B cell (primary cell): ENCODE results near the gene HPS4. TPM values are rescaled to one million over a fixed set of nuclear protein-coding genes. Genes with fewer than 3 reads are reported as not detected.

Experiments used
- ATAC-seq: fragments of 200-7000 bp; cut with Tn5 transposase; one replicate; pipeline ENCODE4 v1.10.0; 2021; ENCODE audit warnings: low read depth, mild to moderate bottlenecking, moderate number of reproducible peaks, moderate library complexity
- CTCF ChIA-PET: fragments of 350-600 bp; sonication (Branson Sonifier 250); formaldehyde crosslinking; loops from one replicate; lab custom pipeline; 2021; ENCODE audit warnings: antibody characterized with exemption, inconsistent platforms; lab: Charles Lee
- POLR2A ChIA-PET: fragments of 350-600 bp; sonication (Branson Sonifier 250); formaldehyde crosslinking; loops from one replicate; lab custom pipeline; 2021; ENCODE audit warnings: antibody characterized with exemption; lab: Charles Lee
- DNase-seq: peaks from one replicate; pipeline ENCODE4 v3.0.0; 2013
- H2AFZ ChIP-seq: 2 replicates; pipeline ENCODE4 v1.6.1; 2012; ENCODE audit warnings: mild to moderate bottlenecking, low read depth, low read length; ENCODE audit not compliant: insufficient read depth, poor library complexity, severe bottlenecking
- H3K27ac ChIP-seq, 2 donors: 1 replicate in 1 of 2; 2 replicates in 1 of 2; pipeline ENCODE4 v1.5.1; 2012 to 2013; ENCODE audit warnings: low read length in 2 of 2, mild to moderate bottlenecking in 2 of 2, moderate library complexity in 1 of 2
- H3K27me3 ChIP-seq, 4 experiments: fragments of 200-600 bp in 1 of 4; sonication (generic) in 1 of 4; replicated peaks in 1 of 4; 1 replicate in 2 of 4; 2 replicates in 2 of 4; pipeline versions ENCODE4 v1.6.1 to v1.7.0; 2013 to 2016; ENCODE audit warnings: low read length in 3 of 4, mild to moderate bottlenecking in 2 of 4, mixed read lengths in 1 of 4, moderate library complexity in 1 of 4; ENCODE audit not compliant: insufficient read depth in 4 of 4, control insufficient read depth in 3 of 4; ENCODE audit errors: control extremely low read depth in 1 of 4
- H3K36me3 ChIP-seq, 2 experiments: replicated peaks in 1 of 2; 1 replicate in 1 of 2; 2 replicates in 1 of 2; pipeline versions ENCODE4 v1.6.1 to v1.7.1; 2013; ENCODE audit warnings: low read length in 1 of 2; ENCODE audit not compliant: insufficient read depth in 2 of 2, control insufficient read depth in 1 of 2; ENCODE audit errors: control extremely low read depth in 1 of 2, extremely low read depth in 1 of 2
- H3K4me1 ChIP-seq, 2 donors: fragments of 200-600 bp in 1 of 2; sonication (generic) in 1 of 2; 1 replicate in 1 of 2; 2 replicates in 1 of 2; pipeline versions ENCODE4 v1.5.1 to v1.6.1; 2013 to 2017; ENCODE audit warnings: low read length in 2 of 2; ENCODE audit not compliant: control insufficient read depth in 2 of 2, insufficient read depth in 2 of 2
- H3K4me2 ChIP-seq: replicated peaks from 2 replicates; pipeline ENCODE3; 2012; ENCODE audit warnings: mild to moderate bottlenecking, low read depth, low read length; ENCODE audit not compliant: poor library complexity, severe bottlenecking
- H3K4me3 ChIP-seq, 5 experiments: fragments of 200-600 bp in 1 of 5; sonication (generic) in 1 of 5; 1 replicate in 3 of 5; 2 replicates in 2 of 5; pipeline versions ENCODE4 v1.5.1 to v1.7.0; 2011 to 2016; ENCODE audit warnings: low read length in 4 of 5, mild to moderate bottlenecking in 4 of 5, low read depth in 2 of 5, control low read depth in 1 of 5, moderate library complexity in 1 of 5; ENCODE audit not compliant: insufficient read depth in 1 of 5; ENCODE audit errors: control extremely low read depth in 1 of 5, extremely low read depth in 1 of 5
- H3K79me2 ChIP-seq: fragments of 200-600 bp; sonication (generic); one replicate; pipeline ENCODE4 v1.6.0; 2016; ENCODE audit warnings: low read length; ENCODE audit not compliant: control insufficient read depth, insufficient read depth
- H3K9ac ChIP-seq: fragments of 200-600 bp; sonication (generic); 2 replicates; pipeline ENCODE4 v1.6.1; 2017; ENCODE audit warnings: mild to moderate bottlenecking, low read length, moderate library complexity
- H3K9me3 ChIP-seq, 3 donors: one replicate each; pipeline versions ENCODE4 v1.6.1 to v1.7.1; 2013; ENCODE audit warnings: low read length in 2 of 3; ENCODE audit not compliant: control insufficient read depth in 2 of 3, insufficient read depth in 1 of 3; ENCODE audit errors: control extremely low read depth in 1 of 3
- H4K20me1 ChIP-seq: 2 replicates; pipeline ENCODE4 v1.6.0; 2012; ENCODE audit warnings: mild to moderate bottlenecking, low read length; ENCODE audit not compliant: insufficient read depth, control insufficient read depth, poor library complexity, severe bottlenecking
- H3K27ac Mint-ChIP-seq: one replicate; pipeline ENCODE4 v1.8.0; 2021; ENCODE audit warnings: mixed read lengths
- H3K27me3 Mint-ChIP-seq: one replicate; pipeline ENCODE4 v1.8.0; 2021; ENCODE audit warnings: mixed read lengths
- H3K4me1 Mint-ChIP-seq: one replicate; pipeline ENCODE4 v1.8.0; 2021; ENCODE audit warnings: mixed read lengths
- H3K4me3 Mint-ChIP-seq: one replicate; pipeline ENCODE4 v1.8.0; 2021; ENCODE audit warnings: mixed read lengths
- H3K9me3 Mint-ChIP-seq: one replicate; pipeline ENCODE4 v1.8.0; 2022; ENCODE audit warnings: mixed read lengths; ENCODE audit not compliant: insufficient read depth
- CTCF ChIP-seq: fragments of 200-600 bp; IDR thresholded peaks from one replicate; pipeline ENCODE4 v1.8.0; 2022; ENCODE audit warnings: antibody characterized with exemption, mild to moderate bottlenecking
- EZH2 ChIP-seq: IDR thresholded peaks from 2 replicates; pipeline ENCODE4 v1.6.1; 2012; ENCODE audit warnings: borderline replicate concordance, low read depth, mild to moderate bottlenecking, moderate library complexity, low read length; ENCODE audit not compliant: insufficient read depth, poor library complexity, severe bottlenecking
- WGBS: methylation state at CpG from one replicate; pipeline ENCODE4 v1.1.5; 2013; ENCODE audit warnings: missing lambda C conversion rate; ENCODE audit not compliant: insufficient coverage; 5-methylcytosine and 5-hydroxymethylcytosine counted together
- intact Hi-C: fragments of 100-400 bp; cut with micrococcal nuclease; formaldehyde crosslinking; loops from one replicate; pipeline ENCODE4 v1.10.0; 2022
- polyA plus RNA-seq: library from polyadenylated mRNA; depleted of rRNA; stranded (reverse); fragments of >200 nt; gene quantifications from 2 replicates; pipeline ENCODE4 v1.2.3, GENCODE V29; 2012
- total RNA-seq, 2 donors: library from RNA; stranded (reverse); fragments of 120-200 nt in 1 of 2; gene quantifications; 1 replicate in 1 of 2; 2 replicates in 1 of 2; pipeline versions ENCODE4 v1.2.3 to v1.2.4, GENCODE V29; 2013 to 2022

Gene HPS4
- total and polyA plus RNA-seq, 2 donors (not counting 1 experiment from before 2014, with no cell fraction given): 34.8 to 61.8 TPM

GRCh38 chr22:26410386-26410785 is 73.2 kb downstream of the HPS4 start:
- no peak overlapping the region for H2AFZ ChIP-seq
- peaks cover 0 to 4% (median 0%) of the 10 kb centered on the region in 3 donors for H3K9me3 ChIP-seq
- no peaks in the 10 kb centered on the region for H3K9me3 Mint-ChIP-seq
- intact Hi-C loops: no loop called here
- no peaks in the 10 kb centered on the region for H4K20me1 ChIP-seq
- H3K79me2 ChIP-seq: no peaks in the 10 kb centered on the region
- H3K27ac ChIP-seq: no peak overlapping the region
- peaks cover 11% of the 10 kb centered on the region for H3K27me3 Mint-ChIP-seq
- ATAC-seq (no peak), DNase-seq (no peak)
- ChIA-PET POLR2A (interaction anchor here (0.8 kb wide), 1 partner anchor 20 kb away, joined by 3 read pairs; no protein-coding TSS in a partner anchor), CTCF (interaction anchor here (0.7 to 1.0 kb wide), 2 partner anchors 50 to 52 kb away, joined by 3 read pairs; no protein-coding TSS in a partner anchor)
- no peaks in the 10 kb centered on the region for H3K36me3 ChIP-seq
- no peaks in the 10 kb centered on the region for H3K4me1 ChIP-seq
- H3K27me3 ChIP-seq: peaks cover 0 to 5% (median 2%) of the 10 kb centered on the region in 4 experiments
- 100% methylated on average over 1 of the region's 5 CpGs for WGBS
- H3K4me1 Mint-ChIP-seq: no peaks in the 10 kb centered on the region
- H3K4me3 Mint-ChIP-seq: no peak overlapping the region
- no peak overlapping the region for H3K4me2 ChIP-seq
- H3K27ac Mint-ChIP-seq: no peak overlapping the region
- H3K4me3 ChIP-seq: no peak overlapping the region
- TF ChIP-seq CTCF (no peak), EZH2 (no peak)
- no peak overlapping the region for H3K9ac ChIP-seq

- H3K79me2 ChIP-seq: no peaks in the 10 kb centered on the region
- no peak overlapping the region for H2AFZ ChIP-seq
- peaks cover 11% of the 10 kb centered on the region for H3K27me3 Mint-ChIP-seq
- H3K9me3 Mint-ChIP-seq: no peaks in the 10 kb centered on the region
- no peak for TF ChIP-seq CTCF
- no peak for TF ChIP-seq EZH2
- H3K27ac ChIP-seq: no peak overlapping the region
- H4K20me1 ChIP-seq: no peaks in the 10 kb centered on the region
- no peak overlapping the region for H3K4me2 ChIP-seq
- no peak overlapping the region for H3K9ac ChIP-seq
- H3K36me3 ChIP-seq: no peaks in the 10 kb centered on the region
- intact Hi-C loops: no loop called here
- H3K4me3 ChIP-seq: no peak overlapping the region
- H3K4me1 Mint-ChIP-seq: peaks cover 2% of the 10 kb centered on the region
- DNase-seq: no peak
- H3K27me3 ChIP-seq: peaks cover 0 to 5% (median 2%) of the 10 kb centered on the region in 4 experiments
- no peak for ATAC-seq
- no peak overlapping the region for H3K27ac Mint-ChIP-seq
- ChIA-PET CTCF (no interaction called here), POLR2A (no interaction called here)
- peaks cover 0 to 4% (median 0%) of the 10 kb centered on the region in 3 donors for H3K9me3 ChIP-seq
- 100% methylated on average over 2 of the region's 5 CpGs for WGBS
- no peak overlapping the region for H3K4me3 Mint-ChIP-seq
- H3K4me1 ChIP-seq: peaks cover 4 to 5% of the 10 kb centered on the region in 2 donors
Observed at GRCh38 chr22:26409719-26410335, 73.8 kb downstream of the HPS4 start.
